HUDEP-2 (cell line): ENCODE results near the gene TMTC2.

Experiments
- DNase-seq, 76 experiments: peaks; one replicate each; lab custom pipeline; 2025; ENCODE audit not compliant: unreplicated experiment in 76 of 76; lab: John Stamatoyannopoulos, UW

TMTC2 gene

GRCh38 chr12:82675246-82675645 is 11.5 kb upstream of the TMTC2 start:
- DNase-seq, result no peak

- DNase-seq, result no peak
These were observed 4.4 kb upstream of the TMTC2 start for GRCh38 chr12:82682326-82682725.

- DNase-seq, result no peak
These were observed 3.9 kb upstream of the TMTC2 start for GRCh38 chr12:82682851-82683261.

- peak in 75 of 76 experiments; percentile 4 to 93 (median 79) for DNase-seq
These were observed 927 bp upstream of the TMTC2 start for GRCh38 chr12:82685790-82686167.

- peak in 14 of 76 experiments; percentile 6 to 60 (median 36) for DNase-seq
These were observed 610 bp downstream of the TMTC2 start for GRCh38 chr12:82687021-82688011.

GRCh38 chr12:82688035-82688501 is 1.4 kb downstream of the TMTC2 start:
- DNase-seq, result peak in 1 of 76 experiments; percentile 4

GRCh38 chr12:82688596-82688995 is 1.9 kb downstream of the TMTC2 start:
- no peak for DNase-seq

- no peak for DNase-seq
These were observed 3.3 kb downstream of the TMTC2 start for GRCh38 chr12:82690006-82690405.

- no peak for DNase-seq
These were observed 4.8 kb downstream of the TMTC2 start for GRCh38 chr12:82691513-82691912.

- no peak for DNase-seq
These were observed 7.6 kb downstream of the TMTC2 start for GRCh38 chr12:82694276-82694675.

GRCh38 chr12:82694970-82695369 is 8.3 kb downstream of the TMTC2 start:
- DNase-seq, result no peak

GRCh38 chr12:82695531-82695930 is 8.8 kb downstream of the TMTC2 start:
- DNase-seq, result no peak

- DNase-seq, result no peak
These were observed 9.8 kb downstream of the TMTC2 start for GRCh38 chr12:82696543-82696942.

GRCh38 chr12:82698708-82699564 is 12.2 kb downstream of the TMTC2 start:
- DNase-seq, result no peak

GRCh38 chr12:82705774-82706173 is 19.1 kb downstream of the TMTC2 start:
- no peak for DNase-seq

GRCh38 chr12:82708061-82708879 is 21.6 kb downstream of the TMTC2 start:
- DNase-seq, result no peak

- DNase-seq, result no peak
These were observed 23.2 kb downstream of the TMTC2 start for GRCh38 chr12:82709794-82710355.

- no peak for DNase-seq
These were observed 24.0 kb downstream of the TMTC2 start for GRCh38 chr12:82710741-82711140.

- no peak for DNase-seq
These were observed 27.7 kb downstream of the TMTC2 start for GRCh38 chr12:82714427-82714826.

- no peak for DNase-seq
These were observed 35.0 kb downstream of the TMTC2 start for GRCh38 chr12:82721726-82722125.
